ENCODE measurements around the gene DNAH8. TPM values are rescaled to one million over a fixed set of nuclear protein-coding genes. Genes with fewer than 3 reads are reported as not detected.

The DNAH8 gene
- total RNA-seq, 1 donor from 2014 or later: not detected

DNA sequence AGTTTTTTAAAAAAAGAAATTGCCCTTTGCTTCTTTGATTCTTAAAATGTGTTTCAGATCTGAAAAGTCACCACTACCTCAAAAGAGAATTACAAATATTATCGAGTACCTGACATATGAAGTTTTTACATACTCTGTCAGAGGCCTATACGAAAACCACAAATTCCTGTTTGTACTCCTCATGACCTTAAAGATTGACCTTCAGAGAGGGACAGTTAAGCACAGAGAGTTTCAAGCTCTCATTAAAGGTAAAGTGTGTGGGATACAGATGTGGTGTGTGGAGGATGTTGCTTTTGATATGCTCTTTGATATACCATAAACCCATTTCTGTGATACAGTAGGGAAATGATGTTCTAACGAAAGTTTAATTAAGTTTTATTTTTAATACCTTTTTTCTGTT lies 223.6 kb downstream of the DNAH8 start:
- no peak for DNase-seq (ENCODE audit: low read depth)
- TF ChIP-seq, protein P1, sequence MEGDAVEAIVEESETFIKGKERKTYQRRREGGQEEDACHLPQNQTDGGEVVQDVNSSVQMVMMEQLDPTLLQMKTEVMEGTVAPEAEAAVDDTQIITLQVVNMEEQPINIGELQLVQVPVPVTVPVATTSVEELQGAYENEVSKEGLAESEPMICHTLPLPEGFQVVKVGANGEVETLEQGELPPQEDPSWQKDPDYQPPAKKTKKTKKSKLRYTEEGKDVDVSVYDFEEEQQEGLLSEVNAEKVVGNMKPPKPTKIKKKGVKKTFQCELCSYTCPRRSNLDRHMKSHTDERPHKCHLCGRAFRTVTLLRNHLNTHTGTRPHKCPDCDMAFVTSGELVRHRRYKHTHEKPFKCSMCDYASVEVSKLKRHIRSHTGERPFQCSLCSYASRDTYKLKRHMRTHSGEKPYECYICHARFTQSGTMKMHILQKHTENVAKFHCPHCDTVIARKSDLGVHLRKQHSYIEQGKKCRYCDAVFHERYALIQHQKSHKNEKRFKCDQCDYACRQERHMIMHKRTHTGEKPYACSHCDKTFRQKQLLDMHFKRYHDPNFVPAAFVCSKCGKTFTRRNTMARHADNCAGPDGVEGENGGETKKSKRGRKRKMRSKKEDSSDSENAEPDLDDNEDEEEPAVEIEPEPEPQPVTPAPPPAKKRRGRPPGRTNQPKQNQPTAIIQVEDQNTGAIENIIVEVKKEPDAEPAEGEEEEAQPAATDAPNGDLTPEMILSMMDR (conservative IDR thresholded peaks at IDR 0.05; ENCODE audit: low read depth, low read length): no peak
- H3K4me3 ChIP-seq (ENCODE audit: low read depth, low read length): no peak overlapping the region

GRCh38 chr6:38942442-38942841 lies 227.3 kb downstream of the DNAH8 start:
- no peak for DNase-seq (ENCODE audit: low read depth)
- TF ChIP-seq, protein P1 (conservative IDR thresholded peaks at IDR 0.05; ENCODE audit: low read depth, low read length): no peak
- no peak overlapping the region for H3K4me3 ChIP-seq (ENCODE audit: low read depth, low read length)

DNA sequence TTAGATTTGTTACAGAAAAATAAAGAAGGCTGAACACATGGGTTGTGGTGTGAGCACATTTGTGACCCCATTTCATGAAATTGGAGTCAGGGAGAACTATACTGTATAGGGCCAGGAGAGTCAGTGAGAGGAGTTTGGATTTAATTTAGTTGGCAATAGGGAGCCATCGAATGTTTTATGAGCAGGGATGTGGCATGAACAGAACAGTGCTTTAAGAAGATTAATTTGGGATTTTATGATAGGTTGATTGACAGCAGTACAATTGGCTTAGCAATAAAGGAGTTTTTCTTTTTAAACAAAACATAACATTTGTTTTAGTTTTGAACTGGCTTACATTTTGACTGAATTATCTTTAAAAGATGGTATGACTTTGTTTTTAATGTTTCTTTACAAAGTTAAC lies 227.9 kb downstream of the DNAH8 start:
- no peak overlapping the region for H3K4me3 ChIP-seq (ENCODE audit: low read depth, low read length)
- TF ChIP-seq, protein P1 (conservative IDR thresholded peaks at IDR 0.05; ENCODE audit: low read depth, low read length): no peak
- no peak for DNase-seq (ENCODE audit: low read depth)

DNA sequence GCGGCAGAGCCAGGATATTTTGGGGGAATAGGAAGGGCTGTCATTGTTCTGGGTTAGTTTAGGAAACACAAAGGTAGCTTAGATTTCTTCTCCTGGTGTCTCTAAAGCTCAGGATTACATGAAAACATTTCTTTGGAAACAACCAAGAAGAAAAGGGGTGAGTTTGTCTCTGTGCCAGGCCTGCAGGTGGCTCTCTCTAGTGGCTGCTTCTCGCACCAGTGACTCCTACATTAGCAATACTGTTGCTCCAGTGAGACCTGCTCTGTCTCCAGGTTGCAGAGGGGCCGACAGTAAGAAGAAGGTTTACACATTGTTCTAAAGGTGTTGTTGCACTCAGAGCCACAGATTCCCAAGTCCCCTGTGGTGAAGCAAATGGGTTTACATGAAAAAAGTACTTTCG lies 228.9 kb downstream of the DNAH8 start:
- TF ChIP-seq, protein P1 (conservative IDR thresholded peaks at IDR 0.05; ENCODE audit: low read depth, low read length): peak; percentile 45
- no peak overlapping the region for H3K4me3 ChIP-seq (ENCODE audit: low read depth, low read length)
- DNase-seq (ENCODE audit: low read depth): no peak

GRCh38 chr6:38944655-38945279 lies 229.7 kb downstream of the DNAH8 start:
- DNase-seq (ENCODE audit: low read depth): no peak
- TF ChIP-seq, protein P1 (conservative IDR thresholded peaks at IDR 0.05; ENCODE audit: low read depth, low read length): no peak
- no peak overlapping the region for H3K4me3 ChIP-seq (ENCODE audit: low read depth, low read length)

GRCh38 chr6:38955861-38956260 lies 240.8 kb downstream of the DNAH8 start:
- TF ChIP-seq, protein P1 (conservative IDR thresholded peaks at IDR 0.05; ENCODE audit: low read depth, low read length): no peak
- H3K4me3 ChIP-seq (ENCODE audit: low read depth, low read length): no peak overlapping the region
- no peak for DNase-seq (ENCODE audit: low read depth)

DNA sequence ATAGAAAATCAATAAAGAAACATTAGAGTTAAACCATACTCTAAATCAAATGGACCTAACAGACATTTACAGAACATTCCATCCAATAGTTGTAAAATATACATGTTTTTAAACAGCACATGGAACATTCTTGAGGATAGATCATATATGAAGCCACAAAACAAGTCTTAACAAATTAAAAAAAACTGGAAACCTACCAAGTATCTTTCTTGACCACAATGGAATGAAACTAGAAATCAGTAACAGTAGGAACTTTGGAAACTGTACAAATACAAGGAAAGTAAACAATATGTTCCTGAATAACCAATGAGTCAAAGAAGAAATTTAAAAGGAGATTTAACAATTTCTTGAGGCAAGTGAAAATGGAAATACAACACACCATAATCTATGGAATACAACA lies 242.3 kb downstream of the DNAH8 start:
- DNase-seq (ENCODE audit: low read depth): no peak
- H3K4me3 ChIP-seq (ENCODE audit: low read depth, low read length): no peak overlapping the region
- TF ChIP-seq, protein P1 (conservative IDR thresholded peaks at IDR 0.05; ENCODE audit: low read depth, low read length): no peak
